Epidermal melanocyte (primary cell): ENCODE data around the gene LCN9.
"Not testable (repeated sequence)": the region's sequence is repeated elsewhere in the genome, so short reads cannot be mapped to it uniquely, and the experiment has no call there.

Source experiments
- DNase-seq: peaks from one replicate; pipeline ENCODE4 v3.0.0; 2011; ENCODE audit warnings: low spot score; ENCODE audit not compliant: insufficient read length

LCN9 gene

GRCh38 chr9:135647884-135648283 lies 15.2 kb upstream of the LCN9 start:
- no peak for DNase-seq

GRCh38 chr9:135648494-135649410 lies 14.4 kb upstream of the LCN9 start:
- no peak for DNase-seq

GRCh38 chr9:135649508-135649907 lies 13.6 kb upstream of the LCN9 start:
- DNase-seq = no peak

- DNase-seq = no peak
Measured at GRCh38 chr9:135650408-135650807, 12.7 kb upstream of the LCN9 start.

- no peak for DNase-seq
Measured at GRCh38 chr9:135655317-135655716, 7.8 kb upstream of the LCN9 start.

- no peak for DNase-seq
Measured at GRCh38 chr9:135657416-135657815, 5.7 kb upstream of the LCN9 start.

- DNase-seq = no peak
Measured at GRCh38 chr9:135659252-135659651, 3.9 kb upstream of the LCN9 start.

GRCh38 chr9:135660407-135660806 lies 2.7 kb upstream of the LCN9 start:
- DNase-seq = no peak

- no peak for DNase-seq
Measured at GRCh38 chr9:135661816-135662560, 1.1 kb upstream of the LCN9 start.

GRCh38 chr9:135663451-135663770 lies 302 bp downstream of the LCN9 start:
- DNase-seq = no peak

GRCh38 chr9:135663857-135664256 lies 748 bp downstream of the LCN9 start:
- DNase-seq = no peak

GRCh38 chr9:135664266-135664665 lies 1.2 kb downstream of the LCN9 start:
- DNase-seq = no peak

GRCh38 chr9:135664801-135665794 lies 2.0 kb downstream of the LCN9 start:
- DNase-seq = no peak

- DNase-seq = no peak
Measured at GRCh38 chr9:135665795-135666189, 2.7 kb downstream of the LCN9 start.

GRCh38 chr9:135666534-135667462 lies 3.7 kb downstream of the LCN9 start:
- DNase-seq = no peak

- DNase-seq = no peak
Measured at GRCh38 chr9:135667463-135668001, 4.4 kb downstream of the LCN9 start.

- not testable (repeated sequence) for DNase-seq
Measured at GRCh38 chr9:135669018-135669417, 5.9 kb downstream of the LCN9 start.

- DNase-seq = no peak
Measured at GRCh38 chr9:135669616-135670285, 6.6 kb downstream of the LCN9 start.
